ENCODE data around the gene PGAM5. TPM values are rescaled to one million over a fixed set of nuclear protein-coding genes. Genes with fewer than 3 reads are reported as not detected.

Gene PGAM5
- total RNA-seq, 4 donors from 2014 or later = 21.6 to 45.8 (median 26.0) TPM

DNA sequence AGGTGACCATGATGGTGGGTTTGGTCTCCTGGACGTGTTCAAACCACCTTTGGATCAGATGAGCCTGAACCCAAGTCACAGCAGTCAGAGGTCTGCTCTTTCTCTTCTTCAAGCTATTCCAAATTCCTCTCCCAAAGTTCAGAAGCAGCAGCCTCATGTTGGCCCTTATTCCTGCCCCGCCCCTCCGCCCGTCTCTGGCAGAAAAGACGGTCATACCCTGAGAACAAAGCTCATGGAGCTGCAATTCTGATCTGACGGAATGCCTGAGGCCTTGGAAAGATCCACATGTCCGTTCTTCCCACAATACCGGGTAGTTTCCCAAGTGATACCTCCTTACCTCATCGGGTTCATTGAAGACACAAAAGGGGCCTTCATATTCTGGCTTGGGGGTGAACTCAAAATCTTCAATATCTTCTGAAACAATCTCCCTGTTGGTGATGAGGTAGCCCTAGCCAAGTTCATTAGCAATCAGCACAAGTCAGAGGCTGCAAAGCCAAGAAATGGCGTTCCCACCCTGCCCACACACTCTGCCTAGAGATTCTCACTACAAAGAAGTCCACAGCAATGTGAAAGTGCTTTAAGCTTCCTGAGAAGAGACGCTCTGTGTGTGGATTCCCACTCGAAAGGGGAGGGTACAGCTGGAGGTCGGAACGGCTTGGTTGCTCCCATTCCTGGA is 34.7 kb upstream of the PGAM5 start:
- no peak for DNase-seq
- Histone ChIP-seq H3K27ac (no peak overlapping the region), H3K9me3 (no peaks in the 10 kb centered on the region), H3K27me3 (no peaks in the 10 kb centered on the region), H3K4me3 (replicated peaks in 1 of 3) (no peak overlapping the region), H3K4me1 (no peaks in the 10 kb centered on the region), H3K36me3 (peaks cover 11 to 26% of the 10 kb centered on the region in 2 donors)
- TF ChIP-seq, protein P1, sequence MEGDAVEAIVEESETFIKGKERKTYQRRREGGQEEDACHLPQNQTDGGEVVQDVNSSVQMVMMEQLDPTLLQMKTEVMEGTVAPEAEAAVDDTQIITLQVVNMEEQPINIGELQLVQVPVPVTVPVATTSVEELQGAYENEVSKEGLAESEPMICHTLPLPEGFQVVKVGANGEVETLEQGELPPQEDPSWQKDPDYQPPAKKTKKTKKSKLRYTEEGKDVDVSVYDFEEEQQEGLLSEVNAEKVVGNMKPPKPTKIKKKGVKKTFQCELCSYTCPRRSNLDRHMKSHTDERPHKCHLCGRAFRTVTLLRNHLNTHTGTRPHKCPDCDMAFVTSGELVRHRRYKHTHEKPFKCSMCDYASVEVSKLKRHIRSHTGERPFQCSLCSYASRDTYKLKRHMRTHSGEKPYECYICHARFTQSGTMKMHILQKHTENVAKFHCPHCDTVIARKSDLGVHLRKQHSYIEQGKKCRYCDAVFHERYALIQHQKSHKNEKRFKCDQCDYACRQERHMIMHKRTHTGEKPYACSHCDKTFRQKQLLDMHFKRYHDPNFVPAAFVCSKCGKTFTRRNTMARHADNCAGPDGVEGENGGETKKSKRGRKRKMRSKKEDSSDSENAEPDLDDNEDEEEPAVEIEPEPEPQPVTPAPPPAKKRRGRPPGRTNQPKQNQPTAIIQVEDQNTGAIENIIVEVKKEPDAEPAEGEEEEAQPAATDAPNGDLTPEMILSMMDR (IDR thresholded peaks at IDR 0.05) = no peak
- no peak for TF ChIP-seq POLR2A (IDR thresholded peaks at IDR 0.05)
- intact Hi-C loops (cut with DNase I) = no loop called here
- WGBS, 2 donors = 93 to 95% methylated on average over 14 of the region's 14 CpGs

DNA sequence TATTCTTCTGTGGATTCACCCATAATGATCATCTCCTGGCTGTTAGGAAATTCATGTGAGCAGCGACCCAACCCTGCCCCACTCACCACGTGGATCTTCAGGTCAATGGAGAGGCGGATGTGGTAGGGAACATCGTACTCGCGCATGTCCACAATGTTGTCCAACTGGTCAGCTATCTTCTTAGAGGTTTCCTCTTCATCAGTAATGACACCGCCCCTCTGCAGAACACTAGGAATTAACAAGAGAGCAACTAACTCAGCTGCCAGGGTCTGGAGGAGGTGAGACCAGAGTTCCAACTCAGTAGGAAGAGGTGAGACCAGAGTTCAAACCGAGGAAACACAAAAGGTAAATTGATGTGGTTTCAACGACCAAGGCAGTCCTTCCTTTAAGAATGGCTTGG is 33.1 kb upstream of the PGAM5 start:
- intact Hi-C loops (cut with DNase I) = no loop called here
- DNase-seq = no peak
- no peaks in the 10 kb centered on the region for H3K9me3 ChIP-seq
- peaks cover 10 to 22% of the 10 kb centered on the region in 2 donors for H3K36me3 ChIP-seq
- 89 to 91% methylated on average over 9 of the region's 9 CpGs for WGBS, 2 donors
- H3K4me3 ChIP-seq (replicated peaks in 1 of 3) = no peak overlapping the region
- no peak overlapping the region for H3K27ac ChIP-seq
- TF ChIP-seq POLR2A (IDR thresholded peaks at IDR 0.05) = no peak
- TF ChIP-seq, protein P1 (IDR thresholded peaks at IDR 0.05) = no peak
- H3K4me1 ChIP-seq = no peaks in the 10 kb centered on the region
- no peaks in the 10 kb centered on the region for H3K27me3 ChIP-seq

DNA sequence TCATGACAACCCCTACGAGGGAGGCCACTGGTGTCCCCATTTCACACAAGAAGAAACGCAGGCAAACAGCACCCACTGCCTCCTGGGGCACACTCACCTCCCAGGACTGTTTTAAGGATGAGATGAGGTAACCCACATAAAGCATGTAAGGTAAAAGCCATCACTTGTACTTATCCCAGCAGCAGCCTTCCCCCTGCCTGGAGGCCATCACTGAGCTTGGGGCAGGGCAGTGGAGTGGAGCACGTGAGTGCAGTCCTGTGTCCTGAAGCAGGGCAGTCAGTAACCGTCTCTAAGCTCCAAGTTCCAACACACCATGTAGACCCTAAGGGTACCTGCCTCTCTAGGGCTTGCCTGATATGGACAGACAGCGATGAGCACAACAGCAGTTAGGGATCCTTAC is 25.2 kb upstream of the PGAM5 start:
- Histone ChIP-seq H3K9me3 (no peaks in the 10 kb centered on the region), H3K4me3 (replicated peaks in 1 of 3) (no peak overlapping the region), H3K27me3 (no peaks in the 10 kb centered on the region), H3K27ac (no peak overlapping the region), H3K36me3 (no peaks in the 10 kb centered on the region), H3K4me1 (peaks cover 6% of the 10 kb centered on the region in 2 donors)
- 67 to 78% methylated on average over 5 of the region's 5 CpGs for whole genome bisulfite sequencing, 2 donors
- no peak for TF ChIP-seq POLR2A (IDR thresholded peaks at IDR 0.05)
- TF ChIP-seq, protein P1 (IDR thresholded peaks at IDR 0.05) = no peak
- intact Hi-C loops (cut with DNase I) = loop anchor here (5.0 kb wide), 1 partner anchor 198 kb away; no protein-coding TSS in a partner anchor
- no peak for DNase-seq

DNA sequence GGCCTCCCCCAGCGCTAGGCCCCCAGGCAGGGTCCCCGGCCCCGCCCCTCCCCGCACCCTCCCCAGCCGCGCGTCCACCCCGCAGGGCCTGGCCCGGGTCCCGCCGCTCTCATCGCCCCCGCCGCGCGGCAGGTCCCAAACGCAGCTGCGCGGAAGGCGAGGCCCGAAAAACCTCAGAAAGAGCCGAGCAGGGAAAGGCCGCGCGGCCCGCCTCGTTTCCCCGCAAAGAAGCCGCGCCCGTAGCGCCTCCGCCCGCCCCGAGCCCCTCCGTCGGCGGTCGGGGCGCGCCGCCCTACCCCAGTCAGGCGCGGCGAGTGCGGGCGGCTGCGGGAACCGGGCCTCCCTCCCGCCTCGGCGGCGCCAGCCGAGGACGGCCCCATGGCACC is 23.8 kb upstream of the PGAM5 start:
- H3K27ac ChIP-seq = no peak overlapping the region
- peaks cover 6% of the 10 kb centered on the region in 2 donors for H3K4me1 ChIP-seq
- no peaks in the 10 kb centered on the region for H3K9me3 ChIP-seq
- 0% methylated on average over 1 of the region's 55 CpGs; no CpG with 5 or more reads in 1 of the 2 donors for WGBS, 2 donors
- H3K27me3 ChIP-seq = no peaks in the 10 kb centered on the region
- intact Hi-C loops (cut with DNase I) = loop anchor here (5.0 kb wide), 1 partner anchor 200 kb away; no protein-coding TSS in a partner anchor
- no peak for DNase-seq
- no peak for TF ChIP-seq POLR2A (IDR thresholded peaks at IDR 0.05)
- TF ChIP-seq, protein P1 (IDR thresholded peaks at IDR 0.05) = no peak
- H3K4me3 ChIP-seq (replicated peaks in 1 of 3) = peak overlapping the region; percentile 35 to 90 (median 59)
- no peaks in the 10 kb centered on the region for H3K36me3 ChIP-seq

Measured in thyroid gland (tissue), 4 donors.